Measurements from ENCODE around the gene PHETA1.

The PHETA1 gene

DNA sequence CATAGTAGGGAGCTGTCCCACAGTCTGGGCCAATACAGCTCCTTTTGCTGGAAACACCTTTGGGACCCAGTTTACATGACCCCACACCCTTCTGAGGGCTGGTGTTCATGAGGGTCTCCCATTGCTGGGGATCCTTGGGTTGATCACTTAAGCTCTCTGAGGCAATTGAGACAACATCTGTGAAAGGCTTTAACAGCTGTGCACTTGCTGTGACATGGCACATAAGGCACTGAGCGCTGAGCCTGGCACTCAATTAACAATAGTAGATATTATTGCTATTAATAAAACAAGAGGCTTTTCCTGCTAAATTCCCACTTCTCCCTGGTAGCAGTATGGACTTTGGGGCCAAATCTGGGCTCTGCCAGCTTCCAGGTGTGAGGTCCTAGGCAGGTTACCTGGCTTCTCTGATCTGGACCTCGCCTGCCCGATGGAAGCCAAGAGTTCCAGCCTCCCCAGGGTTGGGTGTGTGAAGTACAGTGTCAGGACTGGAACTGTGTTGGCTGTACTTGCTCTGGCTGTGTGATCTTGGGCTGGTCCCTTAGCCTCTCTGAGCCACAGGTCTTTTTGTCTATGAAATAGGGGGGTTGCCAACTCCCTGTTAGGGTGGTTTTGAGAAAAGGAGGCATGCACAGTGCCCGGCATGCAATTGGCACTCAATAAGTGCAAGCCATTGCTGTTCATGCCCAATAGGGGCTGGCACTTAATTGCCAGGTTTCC is 39.9 kb upstream of the PHETA1 start:
- DNase-seq (ENCODE audit: low read depth), result no peak
- TF ChIP-seq, protein P1, sequence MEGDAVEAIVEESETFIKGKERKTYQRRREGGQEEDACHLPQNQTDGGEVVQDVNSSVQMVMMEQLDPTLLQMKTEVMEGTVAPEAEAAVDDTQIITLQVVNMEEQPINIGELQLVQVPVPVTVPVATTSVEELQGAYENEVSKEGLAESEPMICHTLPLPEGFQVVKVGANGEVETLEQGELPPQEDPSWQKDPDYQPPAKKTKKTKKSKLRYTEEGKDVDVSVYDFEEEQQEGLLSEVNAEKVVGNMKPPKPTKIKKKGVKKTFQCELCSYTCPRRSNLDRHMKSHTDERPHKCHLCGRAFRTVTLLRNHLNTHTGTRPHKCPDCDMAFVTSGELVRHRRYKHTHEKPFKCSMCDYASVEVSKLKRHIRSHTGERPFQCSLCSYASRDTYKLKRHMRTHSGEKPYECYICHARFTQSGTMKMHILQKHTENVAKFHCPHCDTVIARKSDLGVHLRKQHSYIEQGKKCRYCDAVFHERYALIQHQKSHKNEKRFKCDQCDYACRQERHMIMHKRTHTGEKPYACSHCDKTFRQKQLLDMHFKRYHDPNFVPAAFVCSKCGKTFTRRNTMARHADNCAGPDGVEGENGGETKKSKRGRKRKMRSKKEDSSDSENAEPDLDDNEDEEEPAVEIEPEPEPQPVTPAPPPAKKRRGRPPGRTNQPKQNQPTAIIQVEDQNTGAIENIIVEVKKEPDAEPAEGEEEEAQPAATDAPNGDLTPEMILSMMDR (conservative IDR thresholded peaks at IDR 0.05; ENCODE audit: control insufficient read depth, insufficient read depth, low read depth, low read length), result no peak
- peak overlapping the region; percentile 28 for H3K4me3 ChIP-seq (ENCODE audit: control insufficient read depth, low read depth, low read length)

DNA sequence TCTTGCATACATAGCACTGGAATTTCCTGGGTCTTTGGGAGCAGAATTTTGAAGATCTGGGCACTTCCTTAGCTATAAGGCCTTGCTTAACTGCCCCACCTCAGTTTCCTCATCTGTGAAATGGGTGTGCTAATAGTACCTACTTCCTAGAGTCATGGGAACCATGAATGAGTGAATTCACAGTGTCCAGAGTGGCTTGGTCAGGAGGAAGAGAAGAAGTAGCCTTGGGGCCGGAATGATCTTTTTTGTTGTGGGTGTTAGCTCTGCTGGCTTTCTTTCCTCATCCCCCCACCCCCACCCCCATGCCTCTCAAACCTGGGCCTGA is 39.2 kb upstream of the PHETA1 start:
- H3K4me3 ChIP-seq (ENCODE audit: control insufficient read depth, low read depth, low read length), result peak overlapping the region; percentile 84
- TF ChIP-seq, protein P1 (conservative IDR thresholded peaks at IDR 0.05; ENCODE audit: control insufficient read depth, insufficient read depth, low read depth, low read length), result no peak
- DNase-seq (ENCODE audit: low read depth), result no peak

GRCh38 chr12:111407377-111408115 is 38.7 kb upstream of the PHETA1 start:
- TF ChIP-seq, protein P1 (conservative IDR thresholded peaks at IDR 0.05; ENCODE audit: control insufficient read depth, insufficient read depth, low read depth, low read length), result no peak
- DNase-seq (ENCODE audit: low read depth), result no peak
- H3K4me3 ChIP-seq (ENCODE audit: control insufficient read depth, low read depth, low read length), result peak overlapping the region; percentile 84

GRCh38 chr12:111406474-111407376 is 37.8 kb upstream of the PHETA1 start:
- H3K4me3 ChIP-seq (ENCODE audit: control insufficient read depth, low read depth, low read length), result peak overlapping the region; percentile 84
- TF ChIP-seq, protein P1 (conservative IDR thresholded peaks at IDR 0.05; ENCODE audit: control insufficient read depth, insufficient read depth, low read depth, low read length), result no peak
- DNase-seq (ENCODE audit: low read depth), result no peak

DNA sequence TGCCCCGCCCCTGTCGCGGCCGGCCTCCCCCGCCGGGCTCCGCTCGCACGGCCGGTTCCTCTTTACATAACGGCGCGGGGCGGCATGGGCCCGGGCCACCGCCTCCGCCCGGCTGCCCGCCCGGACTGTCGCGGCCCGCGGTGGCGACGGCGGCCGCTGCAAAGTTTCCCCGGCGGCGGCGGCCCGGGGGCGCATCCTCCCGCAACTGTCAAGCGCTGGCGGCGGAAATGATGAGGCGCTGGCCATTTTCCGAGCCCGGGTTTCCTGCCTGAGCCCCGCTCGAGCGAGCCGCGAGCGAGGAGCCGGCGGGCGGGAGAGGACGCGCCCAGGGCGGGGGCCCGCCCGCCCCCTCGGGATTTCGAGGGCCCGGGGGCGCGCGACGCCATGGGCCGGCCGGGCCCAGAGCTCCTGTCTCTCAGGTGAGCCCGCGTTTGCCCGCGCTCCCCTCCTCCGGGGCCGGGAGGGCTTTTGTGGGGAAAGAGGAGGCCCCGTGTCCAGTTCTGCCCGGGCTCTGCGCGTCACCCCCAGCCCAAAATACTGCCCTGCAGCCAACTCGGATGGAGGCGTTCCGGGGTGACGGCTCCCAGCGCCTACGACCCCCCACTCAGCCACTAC is 37.1 kb upstream of the PHETA1 start, which contains the start of gene SH2B3:
TSS of gene SH2B3 (plus strand) at position 65 of the 615 bp plus-strand sequence. CDS start 12,223 bp downstream, outside the sequence.
- H3K4me3 ChIP-seq (ENCODE audit: control insufficient read depth, low read depth, low read length), result peak within 1 kb of the TSS; percentile 84
- TF ChIP-seq, protein P1 (conservative IDR thresholded peaks at IDR 0.05; ENCODE audit: control insufficient read depth, insufficient read depth, low read depth, low read length), result no peak
- DNase-seq (ENCODE audit: low read depth), result peak; percentile 54

All from fibroblast of mammary gland (primary cell).